GM18499 (cell line): ENCODE measurements around the gene FSHR.

Source experiments
- ATAC-seq: cut with Tn5 transposase; IDR thresholded peaks from one replicate; pipeline ENCODE4 v1.9.1; 2021; ENCODE audit warnings: moderate number of reproducible peaks; ENCODE audit not compliant: insufficient read depth, unreplicated experiment

The FSHR gene

GRCh38 chr2:49035481-49035880 lies 118.8 kb downstream of the FSHR start:
- no peak for ATAC-seq

GRCh38 chr2:49033394-49034185 lies 120.7 kb downstream of the FSHR start:
- no peak for ATAC-seq

- ATAC-seq: no peak
These were observed 121.4 kb downstream of the FSHR start for GRCh38 chr2:49032936-49033335.

- no peak for ATAC-seq
These were observed 122.2 kb downstream of the FSHR start for GRCh38 chr2:49032126-49032525.

- no peak for ATAC-seq
These were observed 124.9 kb downstream of the FSHR start for GRCh38 chr2:49029406-49029805.

- ATAC-seq: peak; percentile 49
These were observed 126.2 kb downstream of the FSHR start for GRCh38 chr2:49028101-49028500.

GRCh38 chr2:49026706-49027105 lies 127.6 kb downstream of the FSHR start:
- ATAC-seq: no peak

GRCh38 chr2:49021271-49021670 lies 133.0 kb downstream of the FSHR start:
- ATAC-seq: no peak

- ATAC-seq: no peak
These were observed 149.1 kb downstream of the FSHR start for GRCh38 chr2:49005261-49005660.

GRCh38 chr2:49004036-49004626 lies 150.2 kb downstream of the FSHR start:
- peak; percentile 73 for ATAC-seq

- ATAC-seq: no peak
These were observed 151.1 kb downstream of the FSHR start for GRCh38 chr2:49003201-49003600.

GRCh38 chr2:49002750-49003149 lies 151.6 kb downstream of the FSHR start:
- ATAC-seq: no peak

- ATAC-seq: no peak
These were observed 153.6 kb downstream of the FSHR start for GRCh38 chr2:49000695-49001094.

- no peak for ATAC-seq
These were observed 155.9 kb downstream of the FSHR start for GRCh38 chr2:48998449-48998848.

- ATAC-seq: no peak
These were observed 160.7 kb downstream of the FSHR start for GRCh38 chr2:48993576-48993975.

- no peak for ATAC-seq
These were observed 162.7 kb downstream of the FSHR start for GRCh38 chr2:48991415-48992131.

- ATAC-seq: no peak
These were observed 169.4 kb downstream of the FSHR start for GRCh38 chr2:48984922-48985321.

GRCh38 chr2:48983551-48983950 lies 170.8 kb downstream of the FSHR start:
- ATAC-seq: no peak

- no peak for ATAC-seq
These were observed 171.4 kb downstream of the FSHR start for GRCh38 chr2:48982887-48983435.

GRCh38 chr2:48980846-48981245 lies 173.5 kb downstream of the FSHR start:
- no peak for ATAC-seq

GRCh38 chr2:48979691-48980090 lies 174.6 kb downstream of the FSHR start:
- ATAC-seq: no peak
